ENCODE results near the gene KCTD5. TPM values are rescaled to one million over a fixed set of nuclear protein-coding genes. Genes with fewer than 3 reads are reported as not detected.
A peak's percentile ranks its signal among the peaks of the same experiment; 100 is the strongest.
"Not testable (repeated sequence)": the region's sequence is repeated elsewhere in the genome, so short reads cannot be mapped to it uniquely, and the experiment has no call there.

The KCTD5 gene
- total RNA-seq, 1 experiment from 2014 or later, result 36.7 TPM

GRCh38 chr16:2675714-2676113 lies 6.6 kb upstream of the KCTD5 start:
- CTCF ChIA-PET, result no interaction called here

GRCh38 chr16:2676937-2677336 lies 5.4 kb upstream of the KCTD5 start:
- H3K4me3 Mint-ChIP-seq (ENCODE audit: low read depth, unreplicated experiment); BruUV-seq (replicated peaks); H3K4me1 Mint-ChIP-seq (ENCODE audit: low read depth, unreplicated experiment); DNase-seq; intact Hi-C loops (cut with micrococcal nuclease; ENCODE audit: unreplicated experiment); CTCF ChIA-PET; H3K9me3 Mint-ChIP-seq (ENCODE audit: low read depth, unreplicated experiment); H3K27ac Mint-ChIP-seq (ENCODE audit: unreplicated experiment); H3K27me3 Mint-ChIP-seq (ENCODE audit: unreplicated experiment): not testable (repeated sequence)
- H3K36me3 Mint-ChIP-seq (ENCODE audit: insufficient read depth, unreplicated experiment), result peaks cover 51% of the 10 kb centered on the region

More at GRCh38 chr16:2675714-2676113, 6.6 kb upstream of the KCTD5 start:
- Mint-ChIP-seq H3K27me3 (ENCODE audit: unreplicated experiment) (no peaks in the 10 kb centered on the region), H3K4me3 (ENCODE audit: low read depth, unreplicated experiment) (no peak overlapping the region), H3K4me1 (ENCODE audit: low read depth, unreplicated experiment) (peaks cover 10% of the 10 kb centered on the region), H3K27ac (ENCODE audit: unreplicated experiment) (no peak overlapping the region), H3K9me3 (ENCODE audit: low read depth, unreplicated experiment) (no peaks in the 10 kb centered on the region), H3K36me3 (ENCODE audit: insufficient read depth, unreplicated experiment) (peaks cover 48% of the 10 kb centered on the region)
- no TSS peak for BruUV-seq (replicated peaks)
- intact Hi-C loops (cut with micrococcal nuclease; ENCODE audit: unreplicated experiment), result no loop called here
- no peak for DNase-seq
- TF ChIP-seq CTCF (IDR thresholded peaks at IDR 0.05; ENCODE audit: unreplicated experiment), result no peak

DNA sequence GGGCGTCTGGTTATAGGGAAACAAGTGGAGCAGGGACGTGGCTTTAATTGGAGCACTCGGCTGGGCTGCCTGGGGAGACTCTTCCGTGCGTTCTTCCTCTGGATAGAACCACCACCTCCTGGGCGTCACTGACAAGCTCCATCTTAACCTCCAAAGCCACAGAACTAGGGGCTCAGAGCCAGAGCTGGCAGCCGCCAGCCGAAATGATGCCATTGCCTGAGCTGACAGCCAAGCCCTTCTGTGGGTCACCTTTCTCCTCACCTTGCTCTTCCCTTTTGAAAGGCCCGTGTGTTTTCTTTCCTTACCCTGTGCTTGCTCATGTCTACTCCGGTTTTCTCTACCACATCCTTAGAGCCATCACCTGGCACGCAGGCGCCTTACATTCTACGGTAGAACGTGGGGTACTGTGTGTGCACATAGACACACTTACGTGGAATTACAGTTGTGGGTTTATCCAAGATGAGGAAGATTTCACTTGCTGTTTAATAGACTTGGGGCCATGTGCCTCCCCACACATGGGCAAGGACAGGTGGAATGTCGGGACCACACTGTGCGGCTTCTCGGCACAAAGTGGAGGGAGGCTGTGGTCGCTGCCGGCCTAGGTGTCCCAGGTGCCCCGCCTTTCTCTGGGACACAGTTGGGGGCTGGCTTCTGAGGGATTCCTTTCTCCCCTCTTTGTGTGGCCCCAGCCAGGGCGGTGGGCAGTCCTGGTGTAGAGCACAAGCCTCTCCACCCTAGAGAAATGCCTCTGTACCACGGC lies 3.9 kb upstream of the KCTD5 start:
- H3K27me3 Mint-ChIP-seq (ENCODE audit: unreplicated experiment); intact Hi-C loops (cut with micrococcal nuclease; ENCODE audit: unreplicated experiment); CTCF ChIA-PET; DNase-seq; BruUV-seq (replicated peaks); H3K9me3 Mint-ChIP-seq (ENCODE audit: low read depth, unreplicated experiment); H3K4me1 Mint-ChIP-seq (ENCODE audit: low read depth, unreplicated experiment); H3K27ac Mint-ChIP-seq (ENCODE audit: unreplicated experiment); H3K4me3 Mint-ChIP-seq (ENCODE audit: low read depth, unreplicated experiment): not testable (repeated sequence)
- peaks cover 53% of the 10 kb centered on the region for H3K36me3 Mint-ChIP-seq (ENCODE audit: insufficient read depth, unreplicated experiment)

- H3K4me1 Mint-ChIP-seq (ENCODE audit: low read depth, unreplicated experiment); BruUV-seq (replicated peaks); H3K9me3 Mint-ChIP-seq (ENCODE audit: low read depth, unreplicated experiment); CTCF ChIA-PET; H3K27ac Mint-ChIP-seq (ENCODE audit: unreplicated experiment); DNase-seq; intact Hi-C loops (cut with micrococcal nuclease; ENCODE audit: unreplicated experiment); H3K27me3 Mint-ChIP-seq (ENCODE audit: unreplicated experiment); H3K4me3 Mint-ChIP-seq (ENCODE audit: low read depth, unreplicated experiment): not testable (repeated sequence)
- H3K36me3 Mint-ChIP-seq (ENCODE audit: insufficient read depth, unreplicated experiment), result peaks cover 38% of the 10 kb centered on the region
Observed at GRCh38 chr16:2679902-2680301, 2.4 kb upstream of the KCTD5 start.

GRCh38 chr16:2680360-2680759 lies 2.0 kb upstream of the KCTD5 start:
- H3K27me3 Mint-ChIP-seq (ENCODE audit: unreplicated experiment); DNase-seq; H3K4me1 Mint-ChIP-seq (ENCODE audit: low read depth, unreplicated experiment); intact Hi-C loops (cut with micrococcal nuclease; ENCODE audit: unreplicated experiment); BruUV-seq (replicated peaks); H3K9me3 Mint-ChIP-seq (ENCODE audit: low read depth, unreplicated experiment); CTCF ChIA-PET; H3K27ac Mint-ChIP-seq (ENCODE audit: unreplicated experiment); H3K4me3 Mint-ChIP-seq (ENCODE audit: low read depth, unreplicated experiment): not testable (repeated sequence)
- peaks cover 33% of the 10 kb centered on the region for H3K36me3 Mint-ChIP-seq (ENCODE audit: insufficient read depth, unreplicated experiment)

GRCh38 chr16:2683041-2683440 lies 718 bp downstream of the KCTD5 start:
- intact Hi-C loops (cut with micrococcal nuclease; ENCODE audit: unreplicated experiment); DNase-seq; BruUV-seq (replicated peaks); H3K9me3 Mint-ChIP-seq (ENCODE audit: low read depth, unreplicated experiment); H3K4me1 Mint-ChIP-seq (ENCODE audit: low read depth, unreplicated experiment); H3K27me3 Mint-ChIP-seq (ENCODE audit: unreplicated experiment): not testable (repeated sequence)
- CTCF ChIA-PET, result interaction anchor here (1.4 kb wide), 1 partner anchor 10 kb away, joined by 8 read pairs; no protein-coding TSS in a partner anchor
- peak overlapping the region; percentile 95 for H3K27ac Mint-ChIP-seq (ENCODE audit: unreplicated experiment)
- peaks cover 26% of the 10 kb centered on the region for H3K36me3 Mint-ChIP-seq (ENCODE audit: insufficient read depth, unreplicated experiment)
- H3K4me3 Mint-ChIP-seq (ENCODE audit: low read depth, unreplicated experiment), result peak overlapping the region; percentile 97

DNA sequence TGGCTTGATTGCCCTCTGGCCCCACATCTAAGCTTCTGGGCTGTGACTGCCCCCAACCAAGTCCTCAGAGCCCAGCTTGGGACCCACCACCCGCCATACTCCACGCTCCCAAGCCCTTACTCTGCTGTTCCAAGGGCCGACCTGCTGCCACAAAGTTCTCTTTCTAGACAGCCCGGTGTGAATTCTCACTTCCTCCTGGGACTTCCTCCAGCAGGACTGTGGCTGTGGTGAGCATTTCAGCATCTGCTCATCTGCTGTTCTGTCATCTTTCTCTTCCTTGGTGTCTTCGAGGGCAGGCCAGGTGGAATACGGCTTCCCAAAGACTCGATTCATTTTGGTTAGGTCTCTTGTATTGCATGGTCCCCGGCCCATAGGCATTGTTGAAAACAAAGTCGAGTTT lies 3.8 kb downstream of the KCTD5 start:
- H3K36me3 Mint-ChIP-seq (ENCODE audit: insufficient read depth, unreplicated experiment), result peaks cover 21% of the 10 kb centered on the region
- H3K4me3 Mint-ChIP-seq (ENCODE audit: low read depth, unreplicated experiment); H3K27ac Mint-ChIP-seq (ENCODE audit: unreplicated experiment); BruUV-seq (replicated peaks); DNase-seq; CTCF ChIA-PET; H3K4me1 Mint-ChIP-seq (ENCODE audit: low read depth, unreplicated experiment); H3K27me3 Mint-ChIP-seq (ENCODE audit: unreplicated experiment); H3K9me3 Mint-ChIP-seq (ENCODE audit: low read depth, unreplicated experiment); intact Hi-C loops (cut with micrococcal nuclease; ENCODE audit: unreplicated experiment): not testable (repeated sequence)

Measured in Calu3 (cell line).